Stimulated activated CD8-positive, alpha-beta memory T cell treated with anti-CD3 and anti-CD28 coated beads, Interleukin-2, amount 100 ng/mL, for 48 hours (primary cell): ENCODE results near the gene CHPF.

ENCODE experiments used
- DNase-seq, 2 donors: peaks; one replicate each; pipeline ENCODE4 v3.0.0-alpha.2; 2020; ENCODE audit warnings: low read depth in 2 of 2

CHPF gene

DNA sequence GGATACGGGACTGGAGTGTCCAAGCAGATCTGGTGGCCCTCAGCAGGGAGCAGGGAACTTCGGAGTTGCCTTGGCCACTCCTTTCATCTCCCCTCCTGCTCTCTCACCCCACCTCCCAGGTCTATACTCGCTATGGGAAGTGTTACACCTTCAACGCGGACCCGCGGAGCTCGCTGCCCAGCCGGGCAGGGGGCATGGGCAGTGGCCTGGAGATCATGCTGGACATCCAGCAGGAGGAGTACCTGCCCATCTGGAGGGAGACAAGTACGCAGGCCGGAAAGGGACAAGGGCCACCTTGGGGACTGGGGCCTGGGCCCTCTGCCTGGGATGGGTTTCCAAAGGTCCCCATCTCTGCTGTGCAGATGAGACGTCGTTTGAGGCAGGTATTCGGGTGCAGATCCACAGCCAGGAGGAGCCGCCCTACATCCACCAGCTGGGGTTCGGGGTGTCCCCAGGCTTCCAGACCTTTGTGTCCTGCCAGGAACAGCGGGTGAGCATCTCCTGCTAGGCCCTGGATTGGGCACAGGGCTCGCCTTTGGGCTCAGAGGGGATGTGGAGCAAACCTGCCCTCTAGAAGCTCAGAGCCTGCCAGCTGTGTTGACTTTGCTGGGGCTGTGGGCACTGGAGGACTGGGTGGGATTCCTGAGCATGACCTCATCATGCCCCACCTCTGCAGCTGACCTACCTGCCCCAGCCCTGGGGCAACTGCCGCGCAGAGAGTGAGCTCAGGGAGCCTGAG, 11.8 kb downstream of the CHPF start:
- no peak for DNase-seq

DNA sequence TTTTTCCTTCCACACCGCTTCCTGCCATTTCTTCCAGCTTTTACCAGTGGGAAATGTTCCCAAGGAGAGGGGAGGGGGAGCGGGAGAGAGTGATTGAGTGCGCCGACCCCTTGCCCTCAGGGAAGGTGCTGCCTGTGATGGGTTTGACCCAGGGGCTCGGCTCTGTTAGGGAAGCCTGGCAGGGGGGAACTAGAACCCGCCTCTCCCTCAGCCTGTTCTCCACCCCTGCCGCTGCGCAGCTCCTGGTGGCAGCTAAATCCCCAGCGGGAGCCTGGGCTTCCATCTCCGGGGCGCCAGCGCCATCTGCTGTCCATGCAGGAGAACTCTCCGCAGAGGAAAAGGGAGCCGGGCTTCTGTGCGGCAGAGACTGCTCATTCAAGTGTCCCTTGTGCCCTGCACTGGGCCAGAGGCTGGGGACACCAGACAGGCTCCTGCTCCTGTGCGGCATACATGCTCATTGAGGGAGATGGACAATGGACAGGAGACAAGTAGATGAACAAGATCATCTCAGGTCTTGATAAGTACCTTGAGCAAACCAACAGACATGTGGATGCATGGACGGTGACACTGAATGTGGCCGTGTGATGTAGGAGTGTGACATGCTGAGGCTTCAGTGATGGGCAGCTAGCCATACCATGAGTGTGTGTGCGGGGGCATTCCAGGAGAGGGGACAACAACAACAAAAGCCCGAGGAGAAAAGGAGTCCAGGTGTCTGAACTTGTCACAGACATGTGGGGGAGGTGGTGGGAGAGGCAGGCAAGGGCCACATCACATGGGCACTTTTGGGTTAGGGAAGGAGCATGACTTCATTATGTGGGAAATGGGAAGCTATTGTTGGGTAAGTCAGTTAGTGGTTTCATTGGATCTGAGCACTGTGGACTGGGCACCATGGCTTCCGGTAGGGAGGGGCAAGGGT, 13.3 kb downstream of the CHPF start:
- DNase-seq = peak; percentile 74 to 75

GRCh38 chr2:219527472-219527871, 16.1 kb downstream of the CHPF start:
- no peak for DNase-seq

GRCh38 chr2:219527076-219527394, 16.6 kb downstream of the CHPF start:
- DNase-seq = no peak

DNA sequence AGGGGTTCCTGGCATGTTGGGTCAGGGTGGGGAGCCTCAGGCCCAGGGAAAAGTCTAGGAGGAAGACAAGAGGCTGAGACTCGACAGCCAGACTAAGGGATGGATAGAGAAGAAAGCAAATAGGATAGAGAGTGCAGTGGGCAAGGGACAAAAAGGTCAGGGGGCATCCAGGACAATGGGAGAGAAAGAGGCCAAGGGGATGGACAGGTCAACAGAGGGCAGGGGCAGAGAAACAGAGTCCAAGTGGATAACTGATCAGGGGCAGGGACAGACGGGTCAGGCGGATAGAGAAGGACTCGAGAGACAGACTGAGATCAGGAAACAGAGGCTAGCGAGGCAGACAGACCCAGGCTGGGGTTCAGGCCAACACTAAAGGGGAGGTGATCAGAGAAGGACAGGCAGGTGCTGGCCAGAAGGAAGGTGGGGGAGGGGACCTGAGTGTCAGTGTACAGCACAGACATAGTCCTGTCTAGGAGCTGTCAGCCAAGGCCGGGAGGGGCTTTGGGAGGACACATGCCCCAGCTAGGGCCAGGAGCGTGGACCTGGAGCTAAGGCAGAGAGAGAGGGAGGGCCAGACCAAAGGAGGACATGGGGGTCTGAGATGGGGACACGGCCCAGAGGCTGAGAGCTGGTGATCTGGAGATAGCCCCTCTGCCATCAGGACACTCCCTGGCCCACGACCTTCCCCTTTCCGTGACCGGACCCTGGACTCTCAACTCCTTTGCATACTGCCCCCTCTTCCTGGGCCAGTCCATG, 17.1 kb downstream of the CHPF start:
- no peak for DNase-seq

DNA sequence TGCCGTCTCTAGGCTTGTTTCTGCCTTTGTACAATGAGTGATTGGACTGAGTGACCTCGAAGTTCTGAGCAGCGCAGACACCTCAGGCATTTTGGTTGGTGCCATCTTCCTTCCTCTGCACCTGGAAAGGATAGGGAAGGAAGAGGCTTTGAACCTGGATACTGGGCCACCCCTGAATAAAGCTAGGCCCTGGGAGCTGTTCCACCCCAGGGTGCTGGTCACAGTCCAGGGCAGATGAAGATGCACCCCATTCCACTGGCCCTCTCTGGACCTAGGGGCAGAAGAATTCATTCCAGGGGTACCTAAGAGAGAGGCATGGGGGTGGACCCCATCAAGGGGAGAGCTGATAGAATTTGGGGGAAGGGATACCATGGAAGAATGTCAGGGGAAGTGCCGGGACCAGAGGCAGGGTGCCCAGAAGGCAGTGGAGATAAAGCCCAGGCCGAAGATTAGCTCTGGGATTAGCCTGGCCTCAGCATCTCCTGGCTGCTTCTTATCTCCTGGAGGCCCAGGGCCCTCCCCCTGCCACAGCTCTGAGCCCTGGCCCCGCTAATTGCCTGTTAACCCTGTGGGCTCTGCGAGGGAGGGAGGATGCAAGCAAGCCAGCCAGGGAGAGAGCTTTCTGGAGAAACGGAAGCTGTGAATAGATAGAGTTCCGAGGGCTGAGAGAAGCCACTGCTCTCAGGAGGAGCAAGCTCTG, 17.9 kb downstream of the CHPF start:
- DNase-seq = no peak

- no peak for DNase-seq
Measured at GRCh38 chr2:219524817-219525216, 18.8 kb downstream of the CHPF start.

DNA sequence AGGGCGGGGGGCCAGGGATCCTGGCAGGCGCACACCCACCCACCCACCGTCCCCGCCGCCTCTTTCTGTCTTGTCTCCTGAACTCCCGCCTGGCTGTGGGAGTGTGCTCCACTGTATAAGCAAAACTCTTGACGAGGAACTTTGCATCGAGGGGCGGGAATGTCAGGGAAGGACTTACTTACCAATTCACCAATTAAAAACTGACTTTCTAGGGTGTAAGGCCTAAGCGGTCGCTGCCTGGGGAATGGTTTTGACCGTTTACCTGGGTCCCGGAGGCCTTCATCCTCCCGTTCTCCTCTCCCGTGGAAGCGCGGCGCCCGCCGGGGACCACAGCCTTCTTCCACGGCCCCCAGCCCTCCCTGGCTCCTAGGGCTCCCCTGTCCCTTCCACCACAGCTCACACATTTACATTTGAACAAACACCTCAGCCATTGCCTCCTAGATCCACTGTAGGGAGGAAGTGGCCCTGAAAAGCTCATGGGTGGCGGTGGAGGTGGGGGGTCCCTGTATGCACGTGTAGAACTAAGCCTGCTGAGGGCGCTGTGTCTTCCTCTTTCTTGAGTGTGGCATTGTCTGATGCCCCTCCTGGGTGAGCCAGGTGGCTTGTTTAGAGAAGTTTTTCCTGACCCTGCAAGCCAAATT, 20.5 kb downstream of the CHPF start:
- no peak for DNase-seq

- DNase-seq = no peak
Measured at GRCh38 chr2:219522111-219523030, 21.2 kb downstream of the CHPF start.

GRCh38 chr2:219521066-219521880, 22.3 kb downstream of the CHPF start:
- DNase-seq = no peak

DNA sequence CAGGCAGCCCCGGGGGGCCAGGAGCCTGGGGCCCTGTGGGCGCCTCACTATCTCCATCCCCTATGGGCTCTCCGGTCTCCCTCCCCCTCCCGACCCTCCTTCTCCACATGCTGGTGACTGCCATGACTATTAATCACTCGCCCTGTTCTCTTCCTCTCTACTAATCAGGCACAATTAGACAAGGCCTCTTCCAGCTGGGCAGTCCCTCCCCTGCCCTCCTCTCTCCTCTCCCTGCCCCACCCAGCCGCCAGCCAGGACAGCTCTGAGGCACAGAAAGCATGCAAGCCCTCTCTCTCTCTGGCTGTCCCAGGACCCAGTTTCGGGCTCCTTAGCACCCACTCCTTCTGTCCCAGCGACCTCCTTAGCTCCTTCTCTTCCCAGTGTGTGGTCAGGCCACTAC, 23.5 kb downstream of the CHPF start:
- DNase-seq = no peak

DNA sequence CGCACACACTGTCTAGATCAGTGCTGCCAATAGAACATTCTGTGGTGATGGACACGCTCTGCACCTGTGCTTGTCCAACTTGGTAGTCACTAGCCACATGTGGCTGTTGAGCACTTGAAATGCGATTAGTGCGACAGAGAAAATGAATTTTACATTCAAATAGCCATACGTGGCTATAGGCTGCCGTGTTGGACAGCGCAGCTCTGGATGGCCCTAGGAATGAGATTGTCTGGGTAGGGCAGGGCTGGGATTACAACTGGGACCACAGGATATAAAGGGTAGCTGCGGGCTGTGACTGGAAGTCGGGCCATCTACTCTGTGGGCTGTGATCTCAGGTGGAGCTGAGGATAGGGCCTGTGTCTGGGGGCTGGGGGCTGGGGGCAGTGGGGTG, 24.1 kb downstream of the CHPF start:
- no peak for DNase-seq

DNA sequence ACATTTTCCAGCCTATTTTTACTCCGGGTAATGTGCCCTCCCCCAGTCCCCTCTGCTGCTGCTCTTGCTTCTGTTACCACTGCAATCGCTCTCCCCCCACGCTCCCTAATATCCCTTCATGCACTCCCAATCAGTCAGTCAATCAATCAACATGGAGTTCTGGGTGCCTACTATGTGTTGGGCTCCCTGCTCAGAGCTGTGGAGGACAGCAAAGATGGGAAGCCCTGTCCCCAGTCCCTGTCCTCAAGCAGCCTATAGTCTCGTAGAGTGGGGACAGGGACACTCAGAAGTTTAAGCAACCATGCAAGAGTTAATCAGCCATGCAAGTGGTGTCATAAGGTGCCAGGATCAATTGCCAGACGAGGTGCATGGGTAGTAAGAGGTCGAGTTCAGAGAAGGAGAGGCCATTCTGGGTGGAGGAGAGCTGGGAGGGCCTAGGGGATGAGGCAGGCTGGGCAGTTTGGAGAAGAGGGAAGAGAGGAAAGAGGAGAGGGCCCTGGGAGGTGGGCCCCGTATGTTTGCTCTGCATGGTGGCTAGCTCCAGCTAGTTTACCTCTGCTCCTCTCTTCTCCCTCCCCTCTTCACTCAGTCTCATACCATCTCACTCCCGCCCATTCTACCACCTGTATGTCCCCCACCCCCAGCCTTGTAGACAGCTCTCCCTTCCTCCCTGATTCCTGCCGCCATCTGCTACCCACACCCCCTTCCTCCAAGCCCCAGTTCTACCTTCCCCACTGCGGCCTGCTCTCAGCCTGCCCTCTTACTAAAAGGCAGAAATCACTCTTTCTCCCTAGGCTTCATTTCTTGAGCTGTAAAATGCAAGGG, 25.4 kb downstream of the CHPF start:
- no peak for DNase-seq

GRCh38 chr2:219516888-219517287, 26.7 kb downstream of the CHPF start:
- DNase-seq = no peak

DNA sequence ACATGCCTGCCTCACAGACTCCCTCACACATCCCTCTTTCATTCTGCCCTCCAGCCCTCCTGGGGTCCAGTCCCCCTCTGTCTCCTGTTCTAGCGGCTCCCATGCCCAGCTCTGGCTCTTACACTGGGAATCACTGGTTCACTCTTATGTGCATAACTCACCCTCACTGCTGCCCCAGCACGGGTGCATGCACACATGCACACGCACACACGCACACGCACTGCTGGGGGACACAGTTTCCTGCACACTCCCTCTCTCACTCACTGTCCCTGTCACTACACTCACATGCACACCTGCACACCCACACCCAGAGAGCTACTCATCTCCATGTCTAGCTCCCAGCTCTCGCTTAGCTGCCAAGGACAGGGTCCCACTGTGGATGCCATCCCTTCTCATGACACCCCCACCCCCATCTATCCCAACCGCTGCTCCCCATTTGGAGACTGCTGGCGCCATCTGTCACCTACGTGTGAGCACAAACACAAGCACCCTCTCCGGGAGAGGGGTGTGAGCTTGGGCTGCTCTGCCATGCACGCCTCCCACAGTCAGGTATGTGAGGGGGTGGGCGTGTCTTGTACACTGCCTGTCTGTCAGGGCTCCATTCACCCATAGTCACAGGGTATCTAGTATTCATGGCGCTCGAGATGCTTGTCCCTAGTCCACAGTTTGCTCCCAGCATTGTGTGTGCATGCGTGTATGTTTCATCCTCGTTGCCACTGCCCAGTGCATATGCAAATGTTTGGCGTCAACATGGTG, 27.6 kb downstream of the CHPF start:
- DNase-seq = no peak

GRCh38 chr2:219514836-219515235, 28.8 kb downstream of the CHPF start:
- DNase-seq = no peak

- no peak for DNase-seq
Measured at GRCh38 chr2:219514196-219514761, 29.3 kb downstream of the CHPF start, which contains the start of gene ASIC4. ASIC4 (plus strand) TSS chr2:219514482; CDS start chr2:219514725, 243 bp downstream.
